Cardiac septum (tissue), 1 donor: ENCODE results near the gene ANK2. TPM values are rescaled to one million over a fixed set of nuclear protein-coding genes. Genes with fewer than 3 reads are reported as not detected.
"Not testable (repeated sequence)": the region's sequence is repeated elsewhere in the genome, so short reads cannot be mapped to it uniquely, and the experiment has no call there.

Experiments used
- DNase-seq: peaks from one replicate; pipeline ENCODE4 v3.0.0-alpha.2; 2020; ENCODE audit warnings: low spot score
- intact Hi-C: fragments of 100-400 bp; cut with DNase I; formaldehyde crosslinking; loops from one replicate; pipeline ENCODE4 v1.14.0; 2022
- total RNA-seq: library from RNA; stranded (reverse); fragmentation: NEBNext Ultra II Directional; extraction: Animal tissue kit (Norgen Biotek cat#: 25700); gene quantifications from one replicate; pipeline ENCODE4 v1.2.1, GENCODE V29; 2021
- donor health status: DM: no; HTN: no; CAD: no.

The ANK2 gene
- total RNA-seq, 1 donor from 2014 or later = 208 TPM

GRCh38 chr4:113050371-113050755, 910 bp downstream of the ANK2 start:
- no peak for DNase-seq
- intact Hi-C loops = no loop called here

- intact Hi-C loops = no loop called here
- no peak for DNase-seq
Observed at GRCh38 chr4:113050837-113051236, 1.4 kb downstream of the ANK2 start.

GRCh38 chr4:113051361-113051760, 1.9 kb downstream of the ANK2 start:
- intact Hi-C loops = no loop called here
- no peak for DNase-seq

GRCh38 chr4:113052379-113052951, 3.0 kb downstream of the ANK2 start:
- intact Hi-C loops = no loop called here
- no peak for DNase-seq

- intact Hi-C loops = no loop called here
- DNase-seq = no peak
Observed at GRCh38 chr4:113053883-113054282, 4.4 kb downstream of the ANK2 start.

GRCh38 chr4:113056318-113056717, 6.9 kb downstream of the ANK2 start:
- DNase-seq = no peak
- intact Hi-C loops = no loop called here

- intact Hi-C loops = no loop called here
- DNase-seq = no peak
Observed at GRCh38 chr4:113057891-113058290, 8.4 kb downstream of the ANK2 start.

- intact Hi-C loops = no loop called here
- DNase-seq = no peak
Observed at GRCh38 chr4:113059449-113060182, 10.2 kb downstream of the ANK2 start.

- intact Hi-C loops = no loop called here
- no peak for DNase-seq
Observed at GRCh38 chr4:113060853-113061252, 11.4 kb downstream of the ANK2 start.

GRCh38 chr4:113064244-113064643, 14.8 kb downstream of the ANK2 start:
- DNase-seq = no peak
- intact Hi-C loops = no loop called here

- intact Hi-C loops = no loop called here
- no peak for DNase-seq
Observed at GRCh38 chr4:113065629-113066028, 16.2 kb downstream of the ANK2 start.

- DNase-seq, intact Hi-C loops: not testable (repeated sequence)
Observed at GRCh38 chr4:113068771-113069170, 19.3 kb downstream of the ANK2 start.

- intact Hi-C loops = no loop called here
Observed at GRCh38 chr4:113069212-113069892, 19.9 kb downstream of the ANK2 start.

GRCh38 chr4:113070755-113071154, 21.3 kb downstream of the ANK2 start:
- DNase-seq = no peak
- intact Hi-C loops = no loop called here

More at GRCh38 chr4:113069212-113069892, 19.9 kb downstream of the ANK2 start:
- DNase-seq = no peak

GRCh38 chr4:113071274-113071673, 21.8 kb downstream of the ANK2 start:
- intact Hi-C loops = no loop called here
- DNase-seq = no peak

- no peak for DNase-seq
- intact Hi-C loops = no loop called here
Observed at GRCh38 chr4:113071805-113072204, 22.4 kb downstream of the ANK2 start.

GRCh38 chr4:113073451-113074005, 24.1 kb downstream of the ANK2 start:
- intact Hi-C loops = no loop called here
- DNase-seq = no peak

GRCh38 chr4:113077575-113077974, 28.1 kb downstream of the ANK2 start:
- intact Hi-C loops = no loop called here
- no peak for DNase-seq

- intact Hi-C loops = no loop called here
- DNase-seq = no peak
Observed at GRCh38 chr4:113078066-113078465, 28.6 kb downstream of the ANK2 start.

GRCh38 chr4:113080050-113080449, 30.6 kb downstream of the ANK2 start:
- intact Hi-C loops = no loop called here

GRCh38 chr4:113080624-113081023, 31.2 kb downstream of the ANK2 start:
- no peak for DNase-seq
- intact Hi-C loops = no loop called here

More at GRCh38 chr4:113080050-113080449, 30.6 kb downstream of the ANK2 start:
- DNase-seq = no peak
